ENCODE results near the gene SPRR4.

SPRR4 gene

GRCh38 chr1:152996633-152997400 lies 26.4 kb downstream of the SPRR4 start:
- Histone ChIP-seq H3K9me3 (ENCODE audit: insufficient read depth, low read depth, low read length) (peaks cover 1% of the 10 kb centered on the region), H3K27me3 (ENCODE audit: insufficient read depth, low read length) (no peaks in the 10 kb centered on the region), H3K36me3 (ENCODE audit: control insufficient read depth in 1 of 2, insufficient read depth in 2 of 2, low read length in 2 of 2) (no peaks in the 10 kb centered on the region), H3K18ac (ENCODE audit: low read length) (no peak overlapping the region), H4K91ac (ENCODE audit: low read depth, low read length) (no peak overlapping the region), H2BK120ac (ENCODE audit: insufficient read depth, low read length, poor library complexity) (no peak overlapping the region), H2BK5ac (ENCODE audit: low read depth, low read length, poor library complexity) (no peak overlapping the region), H4K12ac (ENCODE audit: low read depth, low read length) (no peak overlapping the region), H3K4me3 (ENCODE audit: low read depth, low read length) (no peak overlapping the region), H3K23ac (ENCODE audit: low read length) (no peak overlapping the region), H3K27ac (ENCODE audit: low read depth, low read length) (no peak overlapping the region), H3K9ac (ENCODE audit: low read length) (no peak overlapping the region), H2AFZ (ENCODE audit: insufficient read depth, low read length, poor library complexity) (no peak overlapping the region), H3K14ac (ENCODE audit: low read length) (no peak overlapping the region), H2AK5ac (ENCODE audit: low read length) (no peak overlapping the region), H3K4ac (ENCODE audit: low read depth, low read length) (no peak overlapping the region), H2BK12ac (ENCODE audit: low read length) (no peak overlapping the region), H3K4me1 (ENCODE audit: control insufficient read depth in 1 of 2, insufficient read depth in 2 of 2, low read length in 2 of 2) (peaks cover 16 to 23% of the 10 kb centered on the region in 2 experiments), H3K79me1 (ENCODE audit: low read length) (no peaks in the 10 kb centered on the region), H3K4me2 (ENCODE audit: low read length) (no peak overlapping the region), H4K8ac (ENCODE audit: low read depth, low read length) (no peak overlapping the region), H3K79me2 (ENCODE audit: control insufficient read depth, insufficient read depth, low read length, poor library complexity) (no peaks in the 10 kb centered on the region)
- no CpG with 5 or more reads among the region's 5 CpGs for WGBS (ENCODE audit: extremely low coverage, insufficient coverage, insufficient read length)
- DNase-seq, result no peak

- Histone ChIP-seq H3K4me1 (ENCODE audit: control insufficient read depth in 1 of 2, insufficient read depth in 2 of 2, low read length in 2 of 2) (peaks cover 16 to 23% of the 10 kb centered on the region in 2 experiments), H2BK5ac (ENCODE audit: low read depth, low read length, poor library complexity) (no peak overlapping the region), H2BK120ac (ENCODE audit: insufficient read depth, low read length, poor library complexity) (no peak overlapping the region), H4K91ac (ENCODE audit: low read depth, low read length) (no peak overlapping the region), H4K8ac (ENCODE audit: low read depth, low read length) (no peak overlapping the region), H3K4me3 (ENCODE audit: low read depth, low read length) (no peak overlapping the region), H3K27ac (ENCODE audit: low read depth, low read length) (no peak overlapping the region), H2AK5ac (ENCODE audit: low read length) (no peak overlapping the region), H3K79me1 (ENCODE audit: low read length) (no peaks in the 10 kb centered on the region), H3K14ac (ENCODE audit: low read length) (no peak overlapping the region), H3K4me2 (ENCODE audit: low read length) (no peak overlapping the region), H4K12ac (ENCODE audit: low read depth, low read length) (no peak overlapping the region), H3K4ac (ENCODE audit: low read depth, low read length) (no peak overlapping the region), H3K9ac (ENCODE audit: low read length) (no peak overlapping the region), H3K23ac (ENCODE audit: low read length) (no peak overlapping the region), H2BK12ac (ENCODE audit: low read length) (no peak overlapping the region), H3K79me2 (ENCODE audit: control insufficient read depth, insufficient read depth, low read length, poor library complexity) (no peaks in the 10 kb centered on the region), H3K9me3 (ENCODE audit: insufficient read depth, low read depth, low read length) (peaks cover under 1% of the 10 kb centered on the region), H3K36me3 (ENCODE audit: control insufficient read depth in 1 of 2, insufficient read depth in 2 of 2, low read length in 2 of 2) (no peaks in the 10 kb centered on the region), H2AFZ (ENCODE audit: insufficient read depth, low read length, poor library complexity) (no peak overlapping the region), H3K27me3 (ENCODE audit: insufficient read depth, low read length) (no peaks in the 10 kb centered on the region), H3K18ac (ENCODE audit: low read length) (no peak overlapping the region)
- DNase-seq, result peak; percentile 40 to 94
- no CpG with 5 or more reads among the region's 7 CpGs for WGBS (ENCODE audit: extremely low coverage, insufficient coverage, insufficient read length)
Observed at GRCh38 chr1:152997901-152998300, 27.5 kb downstream of the SPRR4 start.

DNA sequence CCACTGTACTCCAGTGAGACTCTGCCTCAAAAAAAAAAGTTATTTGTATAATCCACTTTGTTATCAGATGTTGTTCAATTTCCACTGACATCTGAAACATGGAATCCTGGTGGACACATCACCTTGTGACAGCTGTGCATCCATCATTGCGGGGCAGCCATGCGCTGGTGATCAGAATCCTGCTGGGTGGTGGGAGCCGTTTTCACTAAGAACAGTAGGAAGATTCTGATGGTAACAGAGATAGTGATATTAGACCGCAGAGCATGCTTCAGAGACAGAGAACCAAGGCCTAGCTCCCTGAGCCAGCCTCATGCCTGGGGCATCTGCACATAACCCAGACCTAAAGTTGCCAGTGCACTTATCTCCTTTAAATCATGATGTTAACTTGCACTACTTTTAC lies 28.0 kb downstream of the SPRR4 start:
- DNase-seq, result peak; percentile 42 to 63
- no peak overlapping the region for H2AK5ac ChIP-seq (ENCODE audit: low read length)
- H2AFZ ChIP-seq (ENCODE audit: insufficient read depth, low read length, poor library complexity), result no peak overlapping the region
- H3K4me3 ChIP-seq (ENCODE audit: low read depth, low read length), result no peak overlapping the region
- H3K4me2 ChIP-seq (ENCODE audit: low read length), result no peak overlapping the region
- no peak overlapping the region for H3K14ac ChIP-seq (ENCODE audit: low read length)
- H3K9me3 ChIP-seq (ENCODE audit: insufficient read depth, low read depth, low read length), result no peaks in the 10 kb centered on the region
- H4K91ac ChIP-seq (ENCODE audit: low read depth, low read length), result peak overlapping the region; percentile 43
- no peak overlapping the region for H3K9ac ChIP-seq (ENCODE audit: low read length)
- no peak overlapping the region for H4K12ac ChIP-seq (ENCODE audit: low read depth, low read length)
- H3K36me3 ChIP-seq (ENCODE audit: control insufficient read depth in 1 of 2, insufficient read depth in 2 of 2, low read length in 2 of 2), result no peaks in the 10 kb centered on the region
- no peak overlapping the region for H3K4ac ChIP-seq (ENCODE audit: low read depth, low read length)
- no peaks in the 10 kb centered on the region for H3K79me1 ChIP-seq (ENCODE audit: low read length)
- no peak overlapping the region for H2BK12ac ChIP-seq (ENCODE audit: low read length)
- H3K23ac ChIP-seq (ENCODE audit: low read length), result no peak overlapping the region
- WGBS (ENCODE audit: extremely low coverage, insufficient coverage, insufficient read length), result no CpG with 5 or more reads among the region's 4 CpGs
- H3K27me3 ChIP-seq (ENCODE audit: insufficient read depth, low read length), result no peaks in the 10 kb centered on the region
- H3K27ac ChIP-seq (ENCODE audit: low read depth, low read length), result no peak overlapping the region
- no peak overlapping the region for H2BK5ac ChIP-seq (ENCODE audit: low read depth, low read length, poor library complexity)
- H2BK120ac ChIP-seq (ENCODE audit: insufficient read depth, low read length, poor library complexity), result no peak overlapping the region
- peaks cover 1% of the 10 kb centered on the region for H3K79me2 ChIP-seq (ENCODE audit: control insufficient read depth, insufficient read depth, low read length, poor library complexity)
- H3K18ac ChIP-seq (ENCODE audit: low read length), result no peak overlapping the region
- H3K4me1 ChIP-seq (ENCODE audit: control insufficient read depth in 1 of 2, insufficient read depth in 2 of 2, low read length in 2 of 2), result peaks cover 16 to 23% of the 10 kb centered on the region in 2 experiments
- no peak overlapping the region for H4K8ac ChIP-seq (ENCODE audit: low read depth, low read length)

GRCh38 chr1:152999818-153000217 lies 29.4 kb downstream of the SPRR4 start:
- no peak overlapping the region for H3K4me3 ChIP-seq (ENCODE audit: low read depth, low read length)
- no CpG with 5 or more reads among the region's 6 CpGs for WGBS (ENCODE audit: extremely low coverage, insufficient coverage, insufficient read length)
- no peaks in the 10 kb centered on the region for H3K36me3 ChIP-seq (ENCODE audit: control insufficient read depth in 1 of 2, insufficient read depth in 2 of 2, low read length in 2 of 2)
- H3K4me2 ChIP-seq (ENCODE audit: low read length), result no peak overlapping the region
- H2AK5ac ChIP-seq (ENCODE audit: low read length), result no peak overlapping the region
- H2AFZ ChIP-seq (ENCODE audit: insufficient read depth, low read length, poor library complexity), result no peak overlapping the region
- H3K9me3 ChIP-seq (ENCODE audit: insufficient read depth, low read depth, low read length), result no peaks in the 10 kb centered on the region
- no peak overlapping the region for H2BK120ac ChIP-seq (ENCODE audit: insufficient read depth, low read length, poor library complexity)
- no peak overlapping the region for H3K23ac ChIP-seq (ENCODE audit: low read length)
- no peak overlapping the region for H4K12ac ChIP-seq (ENCODE audit: low read depth, low read length)
- no peak overlapping the region for H4K91ac ChIP-seq (ENCODE audit: low read depth, low read length)
- H3K4me1 ChIP-seq (ENCODE audit: control insufficient read depth in 1 of 2, insufficient read depth in 2 of 2, low read length in 2 of 2), result peaks cover 16 to 23% of the 10 kb centered on the region in 2 experiments
- no peak overlapping the region for H3K9ac ChIP-seq (ENCODE audit: low read length)
- no peak overlapping the region for H3K4ac ChIP-seq (ENCODE audit: low read depth, low read length)
- no peaks in the 10 kb centered on the region for H3K79me1 ChIP-seq (ENCODE audit: low read length)
- H3K79me2 ChIP-seq (ENCODE audit: control insufficient read depth, insufficient read depth, low read length, poor library complexity), result peaks cover 1% of the 10 kb centered on the region
- H3K14ac ChIP-seq (ENCODE audit: low read length), result no peak overlapping the region
- peak overlapping the region; percentile 1 for H2BK12ac ChIP-seq (ENCODE audit: low read length)
- no peak overlapping the region for H4K8ac ChIP-seq (ENCODE audit: low read depth, low read length)
- peak in 1 of 2 donors; percentile 18 for DNase-seq
- H3K27me3 ChIP-seq (ENCODE audit: insufficient read depth, low read length), result no peaks in the 10 kb centered on the region
- no peak overlapping the region for H3K18ac ChIP-seq (ENCODE audit: low read length)
- no peak overlapping the region for H2BK5ac ChIP-seq (ENCODE audit: low read depth, low read length, poor library complexity)
- no peak overlapping the region for H3K27ac ChIP-seq (ENCODE audit: low read depth, low read length)
